H9 (cell line): ENCODE results near the gene CPA3. TPM values are rescaled to one million over a fixed set of nuclear protein-coding genes. Genes with fewer than 3 reads are reported as not detected.

Experiments
- DNase-seq: peaks from one replicate; pipeline ENCODE4 v3.0.0-alpha.2; 2017
- H2AFZ ChIP-seq: one replicate; pipeline ENCODE4 v1.6.1; 2013; ENCODE audit warnings: mild to moderate bottlenecking, low read length, control low read depth, moderate library complexity
- H2AK5ac ChIP-seq: 2 replicates; pipeline ENCODE4 v1.6.1; 2013; ENCODE audit warnings: low read length, control low read depth, mixed read lengths; ENCODE audit not compliant: insufficient read length
- H2BK120ac ChIP-seq: one replicate; pipeline ENCODE4 v1.6.1; 2013; ENCODE audit warnings: low read depth, mild to moderate bottlenecking, low read length, control low read depth, inconsistent platforms; ENCODE audit not compliant: poor library complexity, severe bottlenecking
- H2BK12ac ChIP-seq: 2 replicates; pipeline ENCODE4 v1.6.1; 2013; ENCODE audit warnings: low read length, control low read depth, mixed read lengths, low read depth; ENCODE audit not compliant: insufficient read length
- H2BK15ac ChIP-seq: 2 replicates; pipeline ENCODE4 v1.6.1; 2013; ENCODE audit warnings: low read depth, low read length, control low read depth
- H2BK20ac ChIP-seq: one replicate; pipeline ENCODE4 v1.6.1; 2013; ENCODE audit warnings: low read depth, mild to moderate bottlenecking, low read length, control low read depth, inconsistent platforms; ENCODE audit not compliant: poor library complexity, severe bottlenecking
- H2BK5ac ChIP-seq: 2 replicates; pipeline ENCODE4 v1.6.1; 2013; ENCODE audit warnings: low read length, control low read depth, mixed read lengths; ENCODE audit not compliant: insufficient read length
- H3K14ac ChIP-seq: 2 replicates; pipeline ENCODE4 v1.6.1; 2013; ENCODE audit warnings: low read length, control low read depth; ENCODE audit not compliant: insufficient read depth
- H3K18ac ChIP-seq: 2 replicates; pipeline ENCODE4 v1.6.1; 2013; ENCODE audit warnings: low read depth, mild to moderate bottlenecking, mixed read lengths, low read length, control low read depth; ENCODE audit not compliant: insufficient read length
- H3K23ac ChIP-seq: 2 replicates; pipeline ENCODE4 v1.6.1; 2013; ENCODE audit warnings: low read length, control low read depth, mixed read lengths, low read depth; ENCODE audit not compliant: insufficient read length
- H3K23me2 ChIP-seq: 2 replicates; pipeline ENCODE4 v1.6.1; 2013; ENCODE audit warnings: low read depth, mild to moderate bottlenecking, mixed read lengths, low read length, control low read depth; ENCODE audit not compliant: insufficient read length, poor library complexity, severe bottlenecking
- H3K27ac ChIP-seq: 2 replicates; pipeline ENCODE4 v1.5.1; 2013; ENCODE audit warnings: low read length, control low read depth, mixed read lengths, low read depth; ENCODE audit not compliant: insufficient read length
- H3K27me3 ChIP-seq: 2 replicates; pipeline ENCODE4 v1.6.1; 2013; ENCODE audit warnings: low read length, control low read depth, inconsistent platforms; ENCODE audit not compliant: insufficient read depth
- H3K4ac ChIP-seq: 2 replicates; pipeline ENCODE4 v1.6.1; 2013; ENCODE audit warnings: low read depth, mild to moderate bottlenecking, control low read depth, inconsistent platforms, low read length, moderate library complexity
- H3K4me1 ChIP-seq: 2 replicates; pipeline ENCODE4 v1.6.1; 2013; ENCODE audit warnings: low read length, control low read depth, inconsistent platforms; ENCODE audit not compliant: insufficient read depth
- H3K4me2 ChIP-seq: 2 replicates; pipeline ENCODE4 v1.6.1; 2013; ENCODE audit warnings: low read length, control low read depth, mixed read lengths; ENCODE audit not compliant: insufficient read length, insufficient read depth
- H3K56ac ChIP-seq: 2 replicates; pipeline ENCODE4 v1.6.1; 2013; ENCODE audit warnings: low read depth, mild to moderate bottlenecking, mixed read lengths, low read length, control low read depth; ENCODE audit not compliant: insufficient read length
- H3K79me1 ChIP-seq: 2 replicates; pipeline ENCODE4 v1.6.1; 2013; ENCODE audit warnings: low read depth, mild to moderate bottlenecking, moderate library complexity, low read length, control low read depth, inconsistent platforms; ENCODE audit not compliant: insufficient read depth, poor library complexity, severe bottlenecking
- H3K79me2 ChIP-seq: 2 replicates; pipeline ENCODE4 v1.6.1; 2013; ENCODE audit warnings: low read length, control low read depth, inconsistent platforms; ENCODE audit not compliant: insufficient read depth
- H3K9ac ChIP-seq: 2 replicates; pipeline ENCODE4 v1.6.1; 2013; ENCODE audit warnings: low read length, control low read depth, mixed read lengths; ENCODE audit not compliant: insufficient read length; ENCODE audit errors: extremely low read depth
- H3K9me3 ChIP-seq: one replicate; pipeline ENCODE4 v1.6.1; 2013; ENCODE audit warnings: low read depth, low read length, inconsistent platforms; ENCODE audit not compliant: control insufficient read depth
- H3T11ph ChIP-seq: one replicate; pipeline ENCODE4 v1.6.1; 2013; ENCODE audit warnings: mild to moderate bottlenecking, low read length, control low read depth, inconsistent platforms
- H4K20me1 ChIP-seq: one replicate; pipeline ENCODE4 v1.6.1; 2013; ENCODE audit not compliant: control insufficient read depth, insufficient read length, insufficient read depth
- H4K5ac ChIP-seq: 2 replicates; pipeline ENCODE4 v1.6.1; 2013; ENCODE audit warnings: low read depth, mild to moderate bottlenecking, mixed read lengths, low read length, control low read depth; ENCODE audit not compliant: insufficient read length
- H4K8ac ChIP-seq: replicated peaks from 2 replicates; pipeline ENCODE4 v1.6.1; 2013; ENCODE audit warnings: low read length, control low read depth, mixed read lengths, low read depth; ENCODE audit not compliant: insufficient read length
- H4K91ac ChIP-seq: 2 replicates; pipeline ENCODE4 v1.6.1; 2013; ENCODE audit warnings: low read depth, mild to moderate bottlenecking, moderate library complexity, mixed read lengths, low read length, control low read depth; ENCODE audit not compliant: insufficient read length
- H3K27ac Mint-ChIP-seq, 3 experiments: 2 replicates in 2 of 3; 3 replicates in 1 of 3; pipeline ENCODE4 v1.8.0; 2020 to 2021; ENCODE audit warnings: mixed read lengths in 3 of 3, mild to moderate bottlenecking in 1 of 3, moderate library complexity in 1 of 3
- H3K27me3 Mint-ChIP-seq: 2 replicates; pipeline ENCODE4 v1.8.0; 2021; ENCODE audit warnings: low read depth, mild to moderate bottlenecking, moderate library complexity, mixed read lengths
- H3K36me3 Mint-ChIP-seq, 3 experiments: 2 replicates in 2 of 3; 3 replicates in 1 of 3; pipeline ENCODE4 v1.8.0; 2020 to 2021; ENCODE audit warnings: low read depth in 3 of 3, mixed read lengths in 3 of 3; ENCODE audit not compliant: insufficient read depth in 1 of 3
- H3K4me1 Mint-ChIP-seq, 2 experiments: 2 replicates each; pipeline ENCODE4 v1.8.0; 2020; ENCODE audit warnings: mixed read lengths in 2 of 2
- H3K4me3 Mint-ChIP-seq, 2 experiments: 2 replicates in 1 of 2; 3 replicates in 1 of 2; pipeline ENCODE4 v1.8.0; 2020 to 2021; ENCODE audit warnings: mild to moderate bottlenecking in 2 of 2, mixed read lengths in 2 of 2, moderate library complexity in 1 of 2
- H3K9me3 Mint-ChIP-seq, 2 experiments: 2 replicates in 1 of 2; 3 replicates in 1 of 2; pipeline ENCODE4 v1.8.0; 2020; ENCODE audit warnings: mild to moderate bottlenecking in 2 of 2, mixed read lengths in 2 of 2, moderate library complexity in 1 of 2
- CTCF ChIP-seq: fragments of 200-600 bp; sonication (generic); conservative IDR thresholded peaks from 3 replicates; pipeline ENCODE4 v1.8.0; 2021; ENCODE audit warnings: antibody characterized with exemption, mild to moderate bottlenecking
- WGBS: extraction: QIAGEN DNeasy Blood & Tissue Kit; methylation state at CpG from one replicate; pipeline ENCODE4 v1.1.7; 2013; ENCODE audit warnings: missing lambda C conversion rate, low lambda C conversion rate, mixed read lengths; ENCODE audit not compliant: insufficient read length; ENCODE audit errors: extremely low coverage; 5-methylcytosine and 5-hydroxymethylcytosine counted together
- total RNA-seq: library from RNA; stranded (reverse); gene quantifications from 2 replicates; pipeline ENCODE4 v1.2.1, GENCODE V29; 2021

Gene CPA3
- total RNA-seq, 1 experiment from 2014 or later = not detected

GRCh38 chr3:148833223-148833622 lies 31.9 kb upstream of the CPA3 start:
- no peak overlapping the region for H4K91ac ChIP-seq
- no peaks in the 10 kb centered on the region for H4K20me1 ChIP-seq
- no peak overlapping the region for H3K18ac ChIP-seq
- H2BK5ac ChIP-seq = no peak overlapping the region
- H4K5ac ChIP-seq = no peak overlapping the region
- no peaks in the 10 kb centered on the region for H3K79me2 ChIP-seq
- H3K27me3 Mint-ChIP-seq = no peaks in the 10 kb centered on the region
- no peak overlapping the region for H3K4me3 Mint-ChIP-seq
- WGBS = no CpG with 5 or more reads among the region's 3 CpGs
- no peak overlapping the region for H3K27ac Mint-ChIP-seq
- no peaks in the 10 kb centered on the region for H3K9me3 Mint-ChIP-seq
- no peak overlapping the region for H3K9ac ChIP-seq
- H3K56ac ChIP-seq = no peak overlapping the region
- DNase-seq = no peak
- H2AFZ ChIP-seq = no peak overlapping the region
- no peaks in the 10 kb centered on the region for H3K23me2 ChIP-seq
- no peak for TF ChIP-seq CTCF
- H3K23ac ChIP-seq = no peak overlapping the region
- H2AK5ac ChIP-seq = no peak overlapping the region
- H3K9me3 ChIP-seq = no peaks in the 10 kb centered on the region
- H4K8ac ChIP-seq = no peak overlapping the region
- no peaks in the 10 kb centered on the region for H3K4me1 ChIP-seq
- H3K4me1 Mint-ChIP-seq = peaks cover 7% of the 10 kb centered on the region in 2 experiments; a peak in 3 of 4 replicates
- H3K14ac ChIP-seq = no peak overlapping the region
- H2BK20ac ChIP-seq = no peak overlapping the region
- H3K4me2 ChIP-seq = no peak overlapping the region
- H3K79me1 ChIP-seq = no peaks in the 10 kb centered on the region
- H3K36me3 Mint-ChIP-seq = no peaks in the 10 kb centered on the region
- no peak overlapping the region for H2BK12ac ChIP-seq
- no peak overlapping the region for H3T11ph ChIP-seq
- no peak overlapping the region for H3K4ac ChIP-seq
- no peak overlapping the region for H3K27ac ChIP-seq
- H2BK120ac ChIP-seq = no peak overlapping the region
- no peaks in the 10 kb centered on the region for H3K27me3 ChIP-seq
- no peak overlapping the region for H2BK15ac ChIP-seq
